ENCODE measurements around the gene SRGAP3. TPM values are rescaled to one million over a fixed set of nuclear protein-coding genes. Genes with fewer than 3 reads are reported as not detected.

Gene SRGAP3
- total RNA-seq, 1 donor from 2014 or later: 21.4 TPM

- Mint-ChIP-seq H3K4me1 (ENCODE audit: low read depth) (peaks cover 16% of the 10 kb centered on the region), H3K27ac (no peak overlapping the region), H3K27me3 (peaks cover 20% of the 10 kb centered on the region), H3K4me3 (ENCODE audit: low read depth) (no peak overlapping the region), H3K9me3 (ENCODE audit: low read depth) (no peaks in the 10 kb centered on the region), H3K36me3 (ENCODE audit: insufficient read depth) (no peaks in the 10 kb centered on the region)
- DNase-seq (ENCODE audit: low spot score, unreplicated experiment): no peak
- no peak for TF ChIP-seq CTCF (IDR thresholded peaks at IDR 0.05; ENCODE audit: unreplicated experiment)
These were observed 88.1 kb downstream of the SRGAP3 start for GRCh38 chr3:9161298-9161697.

DNA sequence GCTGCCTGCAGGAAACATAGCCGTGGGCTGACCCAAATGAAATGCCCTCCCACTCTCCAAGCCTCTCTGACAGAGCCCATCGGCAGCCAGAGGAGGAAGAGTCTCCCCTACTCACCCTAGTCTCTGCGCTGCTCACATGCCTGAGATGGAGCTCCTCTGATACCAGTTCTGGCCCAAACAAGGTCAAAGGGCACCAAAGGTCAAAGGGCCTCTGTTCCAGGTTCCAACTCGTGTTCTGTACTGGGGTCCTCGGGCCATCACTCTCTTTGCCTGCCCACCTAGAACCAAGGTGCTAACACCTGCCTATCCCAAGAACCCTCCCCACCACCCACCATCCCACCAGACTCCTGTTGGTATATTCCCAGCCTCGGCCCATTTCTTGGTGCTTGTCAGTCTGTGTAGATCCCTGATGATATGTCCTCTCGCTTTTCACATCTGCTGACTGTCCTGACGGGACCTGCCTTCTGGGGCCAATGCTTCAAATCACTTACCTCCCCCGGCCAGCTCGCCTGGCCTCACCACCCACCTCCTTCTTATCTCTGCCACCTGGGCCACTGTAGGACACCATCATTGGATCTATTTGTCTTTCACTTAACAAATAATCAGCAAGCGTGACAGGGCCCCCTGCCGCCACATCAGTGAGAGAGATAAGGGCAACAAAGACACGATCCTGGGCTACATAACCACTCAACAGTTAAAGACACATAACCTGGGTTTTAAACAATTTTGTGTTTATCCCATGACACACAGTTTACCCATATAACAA, 90.4 kb downstream of the SRGAP3 start:
- Mint-ChIP-seq H3K4me1 (ENCODE audit: low read depth) (peaks cover 16% of the 10 kb centered on the region), H3K27me3 (peaks cover 23% of the 10 kb centered on the region), H3K4me3 (ENCODE audit: low read depth) (peak overlapping the region; percentile 29), H3K36me3 (ENCODE audit: insufficient read depth) (no peaks in the 10 kb centered on the region), H3K27ac (peak overlapping the region; percentile 68), H3K9me3 (ENCODE audit: low read depth) (no peaks in the 10 kb centered on the region)
- no peak for TF ChIP-seq CTCF (IDR thresholded peaks at IDR 0.05; ENCODE audit: unreplicated experiment)
- DNase-seq (ENCODE audit: low spot score, unreplicated experiment): no peak

DNA sequence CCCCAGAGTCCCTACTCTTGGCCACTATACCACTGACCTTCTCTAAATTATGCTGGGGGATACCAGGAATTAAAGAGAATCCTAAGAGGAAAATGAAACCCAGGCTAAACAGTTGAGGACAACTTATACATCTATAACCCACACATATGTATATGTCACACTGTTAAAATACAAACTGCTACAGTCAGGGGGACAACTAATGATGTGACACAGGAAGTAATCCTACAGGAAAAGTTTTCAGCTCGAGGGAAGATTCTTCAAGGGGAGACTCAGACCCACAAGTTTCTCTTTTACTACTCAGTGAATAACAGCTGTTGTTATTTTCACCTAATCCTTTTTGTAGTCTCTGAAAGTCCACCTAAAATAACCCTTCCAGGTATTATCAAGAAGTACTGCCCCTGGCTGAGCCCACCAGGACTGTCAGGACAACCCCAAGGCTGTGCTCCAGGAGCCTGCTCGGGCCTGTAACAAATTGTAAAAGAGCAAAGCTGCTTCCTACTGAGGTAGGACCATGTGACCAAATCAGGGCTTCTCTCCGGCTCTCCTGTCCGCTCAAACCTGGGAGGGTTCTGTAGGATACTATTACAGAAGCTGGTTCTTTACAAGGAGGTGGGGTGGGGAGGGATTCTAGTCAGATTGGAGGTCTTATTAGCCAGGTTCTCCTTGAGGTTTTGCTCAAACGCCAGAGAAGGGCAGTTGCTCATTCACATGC, 91.6 kb downstream of the SRGAP3 start:
- Mint-ChIP-seq H3K27ac (no peak overlapping the region), H3K4me3 (ENCODE audit: low read depth) (no peak overlapping the region), H3K27me3 (peaks cover 23% of the 10 kb centered on the region), H3K36me3 (ENCODE audit: insufficient read depth) (no peaks in the 10 kb centered on the region), H3K4me1 (ENCODE audit: low read depth) (peaks cover 16% of the 10 kb centered on the region), H3K9me3 (ENCODE audit: low read depth) (no peaks in the 10 kb centered on the region)
- DNase-seq (ENCODE audit: low spot score, unreplicated experiment): no peak
- TF ChIP-seq CTCF (IDR thresholded peaks at IDR 0.05; ENCODE audit: unreplicated experiment): no peak

- peaks cover 16% of the 10 kb centered on the region for H3K4me1 Mint-ChIP-seq (ENCODE audit: low read depth)
- DNase-seq (ENCODE audit: low spot score, unreplicated experiment): no peak
- H3K4me3 Mint-ChIP-seq (ENCODE audit: low read depth): no peak overlapping the region
- H3K27ac Mint-ChIP-seq: no peak overlapping the region
- no peaks in the 10 kb centered on the region for H3K9me3 Mint-ChIP-seq (ENCODE audit: low read depth)
- TF ChIP-seq CTCF (IDR thresholded peaks at IDR 0.05; ENCODE audit: unreplicated experiment): no peak
- H3K36me3 Mint-ChIP-seq (ENCODE audit: insufficient read depth): peaks cover 1% of the 10 kb centered on the region
- H3K27me3 Mint-ChIP-seq: peaks cover 18% of the 10 kb centered on the region
These were observed 92.8 kb downstream of the SRGAP3 start for GRCh38 chr3:9156604-9157003.

DNA sequence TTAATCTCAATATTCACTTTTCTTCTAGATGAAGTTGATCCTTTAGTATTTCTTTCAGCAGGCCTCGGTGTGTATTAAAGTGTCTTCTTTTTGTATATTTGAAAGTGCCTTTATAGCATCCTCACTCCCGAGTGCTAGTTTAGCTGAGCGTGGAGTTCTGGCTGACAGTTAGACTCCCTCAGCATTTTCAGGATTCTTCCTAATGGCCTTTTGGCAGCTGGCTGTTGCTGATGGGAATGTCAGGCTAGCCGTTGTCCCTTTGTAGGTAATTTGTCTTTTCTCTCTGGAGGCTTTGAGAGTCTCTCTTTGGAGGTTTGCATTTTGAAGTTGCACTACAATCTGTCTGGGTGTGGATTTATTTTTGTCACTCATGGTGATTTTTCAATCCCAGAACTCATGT, 94.4 kb downstream of the SRGAP3 start:
- Mint-ChIP-seq H3K9me3 (ENCODE audit: low read depth) (peaks cover 15% of the 10 kb centered on the region), H3K4me1 (ENCODE audit: low read depth) (peaks cover 16% of the 10 kb centered on the region), H3K4me3 (ENCODE audit: low read depth) (no peak overlapping the region), H3K27me3 (peaks cover 17% of the 10 kb centered on the region), H3K36me3 (ENCODE audit: insufficient read depth) (peaks cover 12% of the 10 kb centered on the region), H3K27ac (no peak overlapping the region)
- DNase-seq (ENCODE audit: low spot score, unreplicated experiment): no peak
- no peak for TF ChIP-seq CTCF (IDR thresholded peaks at IDR 0.05; ENCODE audit: unreplicated experiment)
